ENCODE measurements around the gene RGS3.

DNA sequence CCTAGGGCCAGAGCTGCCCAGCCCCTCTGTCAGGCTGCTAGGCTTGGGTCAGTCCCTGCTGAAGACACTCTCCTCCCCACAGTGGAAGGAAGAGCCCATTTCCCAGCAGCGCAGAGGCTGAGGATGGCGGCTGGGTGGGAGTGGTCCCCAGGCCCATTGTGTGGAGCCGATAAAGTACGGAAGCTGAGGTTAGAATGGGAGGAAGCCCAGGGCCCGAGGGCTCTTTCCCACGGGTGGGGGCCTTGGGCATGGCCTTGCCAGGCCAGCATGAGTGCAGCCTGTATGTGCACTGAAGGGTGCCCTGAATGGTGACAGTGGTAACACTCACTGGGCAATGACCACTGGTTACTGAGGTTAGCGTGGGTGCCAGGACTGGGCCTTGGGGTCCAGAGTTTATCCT is 125.9 kb downstream of the RGS3 start:
- TF ChIP-seq OSR1 (CRISPR knock-in tag; IDR thresholded peaks at IDR 0.05): no peak
- no peak for TF ChIP-seq SNAI2 (CRISPR knock-in tag; IDR thresholded peaks at IDR 0.05)
- no peak for TF ChIP-seq ARNTL (CRISPR knock-in tag; IDR thresholded peaks at IDR 0.05; ENCODE audit: borderline replicate concordance, low read depth)
- TF ChIP-seq ZNF70 (CRISPR knock-in tag; IDR thresholded peaks at IDR 0.05): no peak
